ENCODE measurements around the gene DDX18.
"Not testable (repeated sequence)": the region's sequence is repeated elsewhere in the genome, so short reads cannot be mapped to it uniquely, and the experiment has no call there.

Gene DDX18

DNA sequence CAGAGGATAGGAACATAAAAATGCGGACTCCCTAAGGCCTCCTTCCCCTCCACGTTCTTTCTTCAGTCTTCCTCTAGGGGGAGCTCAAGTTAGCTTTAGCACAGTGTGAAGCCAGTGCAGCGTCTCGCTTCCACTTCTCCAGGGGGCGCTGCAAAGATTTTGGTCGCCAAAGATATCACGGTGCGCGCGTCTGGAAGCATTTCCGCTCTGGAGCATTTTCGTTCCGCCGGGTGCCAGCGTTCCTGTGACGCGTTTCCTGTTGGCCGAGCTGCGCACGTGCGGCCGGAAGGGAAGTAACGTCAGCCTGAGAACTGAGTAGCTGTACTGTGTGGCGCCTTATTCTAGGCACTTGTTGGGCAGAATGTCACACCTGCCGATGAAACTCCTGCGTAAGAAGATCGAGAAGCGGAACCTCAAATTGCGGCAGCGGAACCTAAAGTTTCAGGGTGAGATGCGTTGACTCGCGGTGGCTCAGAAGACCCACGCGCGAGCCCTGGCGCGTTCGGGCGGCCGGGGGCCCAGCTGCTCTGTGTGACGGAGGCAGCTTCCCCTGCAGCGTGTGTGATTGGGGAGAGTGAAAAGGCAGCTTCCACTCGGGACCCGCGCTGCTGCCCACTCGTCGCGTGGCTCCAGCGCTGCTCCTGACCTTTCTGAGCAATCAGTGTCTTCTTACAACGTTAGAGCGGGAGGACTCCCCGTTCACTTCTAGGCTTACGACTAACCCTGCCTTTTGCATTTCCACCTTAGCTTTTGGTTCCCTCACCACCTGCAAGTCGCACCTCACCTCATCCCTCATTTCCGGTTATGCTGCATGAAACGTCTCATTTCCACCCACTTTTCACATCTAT lies at the start of gene DDX18:
DDX18 (plus strand) TSS at position 275 of the 848 bp plus-strand sequence; CDS start at position 362, 87 bp downstream.
- peak; percentile 86 to 96 (median 94) for DNase-seq (ENCODE audit: low read depth in 3 of 3)

DNA sequence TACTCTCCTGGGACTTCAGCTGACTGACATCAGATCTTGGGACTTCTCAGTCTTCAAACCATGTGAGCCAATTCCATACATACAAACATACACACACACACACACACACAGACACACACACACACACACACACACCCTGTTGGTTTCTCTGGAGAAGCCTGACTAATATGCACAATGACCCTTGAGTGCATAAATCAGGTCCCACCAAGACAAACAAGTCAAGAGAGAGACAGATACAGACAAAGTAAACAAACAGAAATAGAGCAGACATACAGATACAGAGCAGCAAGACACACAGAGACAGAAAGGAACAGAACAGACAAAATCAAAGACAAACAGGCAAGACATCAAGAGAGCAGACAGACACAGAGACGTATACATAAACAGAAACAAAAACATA lies 43.8 kb upstream of the DDX18 start:
- no peak for DNase-seq (ENCODE audit: low read depth in 3 of 3)

DNA sequence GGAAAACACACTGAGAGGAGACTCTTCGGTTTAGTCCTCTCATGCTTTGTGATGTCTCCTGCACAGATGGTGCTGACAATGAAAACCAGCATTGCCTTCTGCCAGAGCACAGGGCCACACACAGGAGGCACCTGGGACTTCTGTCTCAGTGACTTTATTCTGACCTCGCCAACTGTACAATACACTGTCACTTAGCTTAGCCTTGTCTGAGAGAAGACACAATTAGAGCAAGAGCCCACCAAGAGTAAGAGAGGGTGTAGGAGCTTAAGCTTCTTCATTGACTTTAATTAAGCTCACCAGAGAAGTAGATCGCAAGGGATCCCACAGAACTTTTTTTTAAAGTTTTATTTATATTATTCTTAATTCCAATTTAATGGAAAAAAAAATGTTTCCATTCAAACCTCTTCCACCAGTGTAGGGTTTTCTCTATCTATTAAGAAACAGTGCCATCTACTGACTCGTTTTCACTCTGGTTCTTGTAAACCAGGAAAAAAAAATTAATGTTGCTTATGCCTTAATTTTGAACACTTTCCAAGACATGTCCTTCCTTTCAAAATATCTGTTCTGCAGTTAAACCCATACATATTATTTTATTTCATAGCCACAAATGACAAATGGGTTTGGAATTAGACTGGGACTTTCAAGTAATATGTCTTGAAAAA lies 42.4 kb upstream of the DDX18 start:
- DNase-seq (ENCODE audit: low read depth in 3 of 3) = no peak

DNA sequence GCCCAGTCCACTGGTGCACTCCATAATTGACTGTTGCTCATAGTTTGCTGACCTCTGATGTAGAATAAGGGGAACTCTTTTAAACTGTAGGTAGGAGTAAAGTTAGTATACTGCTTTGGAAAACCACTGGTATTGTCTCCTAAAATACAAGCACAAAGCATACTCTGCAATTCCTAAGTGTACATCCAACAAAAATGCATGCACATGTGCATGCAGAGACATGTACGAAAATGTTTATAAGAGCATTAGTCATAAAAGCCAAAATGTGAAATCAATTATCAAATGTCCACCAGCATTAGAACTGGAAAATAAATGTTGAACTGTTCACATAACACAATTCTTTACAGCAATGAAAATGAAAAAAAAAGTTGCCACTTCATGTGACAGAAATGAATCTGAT lies 39.8 kb upstream of the DDX18 start:
- DNase-seq (ENCODE audit: low read depth in 3 of 3) = no peak

DNA sequence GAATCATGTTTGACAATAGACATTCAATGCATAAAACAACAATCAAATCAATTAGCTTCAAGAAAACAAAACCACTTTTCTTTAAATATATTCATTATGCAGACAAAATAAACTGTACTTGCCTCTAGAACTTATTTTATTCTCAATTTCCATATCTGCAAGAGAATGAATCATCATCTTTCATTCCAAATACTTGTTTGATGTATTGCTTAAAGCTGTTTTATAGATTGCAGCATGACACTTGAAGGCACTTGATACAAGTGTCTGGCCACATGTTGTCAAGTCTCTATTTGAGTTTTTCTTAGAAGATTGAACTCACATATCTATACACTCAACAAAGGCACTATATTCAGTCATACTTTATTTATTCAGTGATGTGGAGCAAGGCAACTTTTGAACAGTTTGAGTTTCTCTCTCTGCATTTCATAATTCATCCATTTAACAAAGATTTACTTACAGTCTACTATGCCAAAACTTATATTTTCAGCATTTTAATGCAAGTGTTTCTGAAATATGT lies 38.7 kb upstream of the DDX18 start:
- DNase-seq (ENCODE audit: low read depth in 3 of 3) = no peak

DNA sequence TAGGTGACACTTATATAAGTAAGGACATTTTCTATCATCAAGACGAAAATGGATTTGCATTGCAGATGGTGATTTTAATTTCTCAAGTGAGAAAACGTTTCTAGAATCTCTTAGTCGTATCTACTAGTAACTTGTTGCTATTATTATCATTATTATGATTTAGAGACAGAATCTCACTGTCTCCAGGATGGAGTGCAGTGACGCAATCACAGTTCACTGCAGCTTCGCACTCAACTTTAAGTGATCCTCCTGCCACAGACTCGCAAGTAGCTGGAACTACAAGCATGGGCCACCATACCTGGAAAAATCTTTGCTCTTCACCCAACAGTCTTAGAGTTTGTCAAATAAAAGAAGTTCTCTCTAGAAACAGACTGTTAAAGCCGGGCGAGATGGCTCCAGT lies 37.6 kb upstream of the DDX18 start:
- DNase-seq (ENCODE audit: low read depth in 3 of 3) = no peak

DNA sequence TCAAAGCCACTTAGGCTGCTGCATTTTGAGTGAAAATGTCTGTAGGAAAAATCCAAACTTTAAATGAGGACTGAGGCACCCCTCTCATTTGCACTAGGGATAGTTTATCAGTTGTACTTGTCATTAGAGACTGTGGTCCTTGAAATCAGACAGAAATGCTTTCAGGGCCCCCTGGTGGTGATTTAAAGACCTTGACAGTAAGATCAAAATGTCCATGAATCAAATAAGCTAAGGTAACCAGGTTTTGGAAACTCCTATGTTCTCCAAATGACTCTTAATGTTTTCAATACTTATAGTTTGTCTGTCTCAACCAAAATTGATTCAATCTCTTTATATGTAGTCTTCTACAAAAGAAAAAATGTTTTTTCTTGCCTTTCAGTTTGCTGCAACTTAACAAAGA lies 28.8 kb upstream of the DDX18 start:
- DNase-seq (ENCODE audit: low read depth in 3 of 3) = no peak

DNA sequence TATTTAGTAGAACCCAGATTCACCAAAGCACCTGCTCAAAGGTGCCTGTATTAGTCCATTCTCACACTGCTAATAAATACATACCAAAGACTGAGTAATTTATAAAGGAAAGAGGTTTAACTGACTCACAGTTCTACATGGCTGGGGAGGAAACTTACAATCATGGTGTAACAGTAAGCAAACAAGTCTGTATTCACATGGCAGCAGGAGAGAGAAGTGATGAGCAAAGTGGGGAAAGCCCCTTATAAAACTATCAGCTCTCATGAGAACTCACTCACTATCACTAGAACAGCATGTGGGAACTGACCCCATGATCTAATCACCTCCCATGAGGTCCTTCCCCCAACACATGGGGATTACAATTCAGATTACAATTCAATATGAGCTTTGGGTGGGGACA lies 28.0 kb upstream of the DDX18 start:
- no peak for DNase-seq (ENCODE audit: low read depth in 3 of 3)

DNA sequence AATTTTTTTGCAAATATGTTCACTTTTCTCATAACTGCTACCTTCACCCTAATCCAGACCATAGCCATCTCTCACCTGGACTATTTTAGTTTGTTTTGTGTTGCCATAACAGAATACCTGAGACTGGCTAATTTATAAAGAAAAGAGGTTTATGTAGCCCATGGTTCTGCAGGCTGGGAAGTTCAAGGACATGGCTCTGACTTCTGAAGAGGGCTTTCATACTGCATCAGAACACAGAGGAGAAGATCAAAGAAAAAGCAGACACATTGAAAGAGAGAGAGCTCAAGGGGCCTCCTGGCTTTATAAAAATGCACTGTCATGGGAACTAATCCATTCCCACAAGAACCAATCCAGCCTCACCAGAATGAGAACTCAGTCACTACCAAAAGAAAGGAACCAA lies 25.0 kb upstream of the DDX18 start:
- no peak for DNase-seq (ENCODE audit: low read depth in 3 of 3)

DNA sequence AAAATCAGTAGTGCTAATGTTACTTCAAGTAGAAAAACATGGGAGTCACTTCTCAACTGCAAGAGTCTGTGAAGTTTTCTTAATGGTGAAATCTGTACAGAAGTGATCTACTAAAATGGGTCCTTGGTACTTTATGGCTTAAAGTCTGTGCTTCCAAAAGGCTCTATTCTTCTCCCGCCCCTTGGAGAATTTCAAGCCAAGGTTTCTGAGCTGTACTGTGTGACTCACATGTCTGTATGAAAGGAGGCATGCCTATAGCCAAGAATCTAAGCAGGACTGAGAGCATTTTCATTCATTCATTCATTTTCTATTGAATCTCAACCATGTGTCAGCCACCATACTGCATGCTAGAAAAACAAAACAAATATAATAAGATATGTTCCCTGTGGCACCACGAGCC lies 19.8 kb upstream of the DDX18 start:
- DNase-seq (ENCODE audit: low read depth in 3 of 3) = no peak

DNA sequence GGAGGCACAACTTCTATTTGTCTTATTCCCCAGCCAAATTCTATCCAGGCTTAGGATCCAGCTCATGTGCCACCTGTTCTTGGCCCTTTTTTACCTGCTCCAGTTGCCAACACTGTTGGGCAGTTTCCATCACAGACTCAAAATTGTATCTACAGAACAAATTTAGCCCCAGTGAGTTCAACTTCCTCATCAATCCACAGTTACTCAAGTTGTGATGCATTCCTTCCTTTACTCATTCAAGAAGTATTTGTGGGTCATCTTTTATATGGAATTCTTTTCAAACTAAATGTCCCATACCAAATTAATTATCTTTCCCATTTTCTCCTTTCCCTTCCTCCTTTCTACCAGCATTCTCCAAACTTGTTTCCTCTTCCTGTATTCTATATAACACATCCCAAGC lies 12.7 kb upstream of the DDX18 start:
- no peak for DNase-seq (ENCODE audit: low read depth in 3 of 3)

DNA sequence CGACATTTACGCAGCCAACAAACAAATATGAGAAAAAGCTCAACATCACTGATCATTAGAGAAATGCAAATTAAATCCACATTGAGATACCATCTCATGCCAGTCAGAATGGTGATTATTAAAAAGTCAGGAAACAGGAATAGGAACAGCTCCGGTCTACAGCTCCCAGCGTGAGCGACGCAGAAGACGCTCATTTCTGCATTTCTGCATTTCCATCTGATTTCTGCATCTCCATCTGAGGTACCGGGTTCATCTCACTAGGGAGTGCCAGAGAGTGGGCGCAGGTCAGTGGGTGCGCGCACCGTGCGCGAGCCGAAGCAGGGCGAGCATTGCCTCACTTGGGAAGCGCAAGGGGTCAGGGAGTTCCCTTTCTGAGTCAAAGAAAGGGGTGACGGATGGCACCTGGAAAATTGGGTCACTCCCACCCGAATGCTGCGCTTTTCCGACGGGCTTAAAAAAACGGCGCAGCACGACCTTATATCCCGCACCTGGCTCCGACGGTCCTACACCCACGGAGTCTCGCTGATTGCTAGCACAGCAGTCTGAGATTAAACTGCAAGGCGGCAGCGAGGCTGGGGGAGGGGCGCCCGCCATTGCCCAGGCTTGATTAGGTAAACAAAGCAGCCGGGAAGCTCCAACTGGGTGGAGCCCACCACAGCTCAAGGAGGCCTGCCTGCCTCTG lies 10.7 kb upstream of the DDX18 start:
- not testable (repeated sequence) for DNase-seq (ENCODE audit: low read depth in 3 of 3)

DNA sequence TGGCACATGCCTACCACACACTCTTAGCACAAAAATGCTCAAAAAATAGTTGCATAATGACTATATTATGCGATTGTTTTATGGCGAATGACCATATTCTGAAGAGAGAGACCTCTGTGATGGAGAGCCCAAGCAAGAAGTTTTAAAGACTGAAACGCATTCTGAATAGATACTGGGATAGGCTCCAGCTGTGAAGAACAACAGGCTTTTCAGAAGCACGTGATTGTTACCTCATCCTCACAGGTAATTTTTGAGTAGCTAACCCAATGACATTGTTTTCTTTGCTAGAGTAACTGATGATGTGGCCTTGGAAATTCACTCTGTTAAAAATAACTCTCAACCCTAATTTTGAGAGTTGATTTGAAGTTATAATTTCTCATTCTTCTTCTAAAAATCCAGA lies 2.0 kb upstream of the DDX18 start:
- DNase-seq (ENCODE audit: low read depth in 3 of 3) = no peak

DNA sequence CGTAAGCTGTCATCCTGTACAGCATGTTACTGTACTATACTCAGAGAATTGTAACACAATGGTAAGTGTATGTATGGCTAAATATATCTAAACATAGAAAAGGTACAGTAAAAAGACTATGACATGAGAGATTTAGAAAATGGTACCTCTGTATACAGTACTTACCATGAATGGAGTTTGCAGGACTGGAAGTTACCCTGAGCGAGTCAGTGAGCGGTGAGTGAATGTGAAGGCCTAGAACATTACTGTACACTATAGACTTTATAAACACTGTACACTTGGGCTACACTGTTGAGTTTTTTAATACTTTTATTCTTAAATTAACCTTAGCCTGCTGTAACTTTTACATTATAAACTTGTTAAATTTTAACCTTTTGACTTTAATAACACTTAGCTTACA lies 1.5 kb downstream of the DDX18 start:
- DNase-seq (ENCODE audit: low read depth in 3 of 3) = no peak

DNA sequence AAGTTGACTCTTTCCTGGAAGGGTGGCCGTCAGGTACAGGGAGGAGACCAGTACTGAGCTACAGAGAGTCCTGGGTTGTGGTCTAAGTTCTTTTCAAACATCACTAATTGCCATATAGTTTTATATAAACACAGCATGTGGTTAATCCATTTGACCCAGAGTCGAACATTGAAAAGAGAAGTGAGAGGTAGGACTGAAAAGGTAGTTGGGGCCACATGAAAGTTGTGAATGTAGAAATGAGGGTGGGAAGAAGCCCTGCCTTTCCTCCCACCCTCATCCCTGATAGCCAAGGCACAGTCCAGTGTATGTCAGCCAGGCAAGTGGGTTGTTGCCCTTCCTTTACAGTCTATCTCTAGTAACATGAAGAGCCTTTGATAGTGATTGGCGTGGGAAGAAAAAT lies 4.4 kb downstream of the DDX18 start:
- no peak for DNase-seq (ENCODE audit: low read depth in 3 of 3)

DNA sequence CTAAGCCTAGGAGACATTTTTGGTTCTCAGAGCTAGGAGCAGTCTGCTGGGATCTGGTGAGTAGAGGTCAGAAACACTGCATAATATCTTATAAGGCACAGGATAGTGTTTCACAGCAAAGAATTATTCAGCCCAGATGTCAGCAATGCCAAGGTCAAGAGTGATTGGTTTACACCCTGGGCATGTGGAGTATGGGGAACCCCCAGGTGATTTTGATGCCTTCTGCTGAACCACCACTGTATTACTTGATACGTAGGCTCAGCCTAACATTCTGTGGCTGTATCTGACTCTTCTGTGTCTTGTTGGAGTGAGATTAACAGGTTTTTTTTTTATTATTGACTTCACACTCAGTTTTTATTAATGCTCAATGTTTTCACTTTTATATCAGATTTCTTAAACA lies 6.0 kb downstream of the DDX18 start:
- DNase-seq (ENCODE audit: low read depth in 3 of 3) = no peak

DNA sequence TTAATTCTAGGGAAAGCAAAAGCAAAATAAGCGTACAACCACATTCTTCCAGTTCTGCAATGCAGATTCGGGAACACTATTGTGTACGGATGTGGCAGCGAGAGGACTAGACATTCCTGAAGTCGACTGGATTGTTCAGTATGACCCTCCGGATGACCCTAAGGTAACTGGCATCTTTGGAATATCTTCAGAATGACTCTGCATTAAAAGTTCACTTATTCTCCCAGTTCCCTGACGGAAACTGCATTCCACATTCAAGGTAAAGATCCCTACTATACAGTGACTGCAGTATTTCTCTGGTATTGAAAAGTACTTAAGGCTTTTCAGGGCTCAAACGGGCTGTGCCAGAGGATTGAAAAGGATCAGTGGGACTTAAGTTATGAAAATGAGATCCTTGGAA lies 10.9 kb downstream of the DDX18 start:
- no peak for DNase-seq (ENCODE audit: low read depth in 3 of 3)

DNA sequence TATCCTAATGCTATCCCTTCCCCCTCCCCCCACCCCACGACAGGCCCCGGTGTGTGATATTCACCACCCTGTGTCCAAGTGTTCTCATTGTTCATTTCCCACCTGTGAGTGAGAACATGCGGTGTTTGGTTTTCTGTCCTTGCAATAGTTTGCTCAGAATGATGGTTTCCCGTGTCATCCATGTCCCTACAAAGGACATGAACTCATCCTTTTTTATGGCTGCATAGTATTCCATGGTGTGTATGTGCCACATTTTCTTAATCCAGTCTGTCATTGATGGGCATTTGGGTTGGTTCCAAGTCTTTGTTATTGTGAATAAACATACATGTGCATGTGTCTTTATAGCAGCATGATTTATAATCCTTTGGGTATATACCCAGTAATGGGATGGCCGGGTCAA lies 13.0 kb downstream of the DDX18 start:
- not testable (repeated sequence) for DNase-seq (ENCODE audit: low read depth in 3 of 3)

DNA sequence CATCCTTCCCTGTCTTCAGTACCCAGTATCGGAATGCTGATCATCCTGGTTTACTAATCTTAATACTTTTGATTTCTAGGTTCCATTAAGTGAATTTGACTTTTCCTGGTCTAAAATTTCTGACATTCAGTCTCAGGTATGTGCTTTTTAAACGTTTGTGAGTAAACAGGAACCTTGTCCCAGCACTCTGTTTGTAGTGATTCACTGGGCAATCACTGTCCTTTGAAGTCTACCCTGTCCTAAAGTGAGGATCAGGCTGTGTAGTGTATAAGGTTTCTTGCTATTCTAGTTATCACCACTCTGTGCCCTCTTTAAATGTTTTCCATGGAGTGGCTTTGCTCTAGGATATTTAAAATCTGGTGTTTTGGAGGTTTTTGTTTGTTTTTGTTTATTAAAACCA lies 14.4 kb downstream of the DDX18 start:
- no peak for DNase-seq (ENCODE audit: low read depth in 3 of 3)

DNA sequence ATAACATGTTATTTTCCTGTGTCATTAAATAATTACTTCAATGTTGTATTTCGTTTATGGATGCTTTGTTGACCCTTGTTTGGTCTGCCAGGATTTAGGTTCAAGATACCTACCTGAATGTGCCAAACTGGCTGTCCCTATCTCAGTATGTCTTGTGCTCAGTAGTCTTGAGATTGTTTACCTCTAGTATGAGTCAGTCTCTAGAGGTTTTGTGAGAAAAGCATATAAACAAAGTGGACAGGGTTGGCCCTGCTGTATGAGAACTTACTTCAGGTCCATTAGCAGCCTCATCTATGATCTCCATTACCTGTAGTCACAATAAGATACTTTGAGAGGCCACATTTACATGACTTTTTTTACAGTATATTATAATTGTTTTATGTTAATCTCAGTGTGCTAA lies 17.8 kb downstream of the DDX18 start:
- no peak for DNase-seq (ENCODE audit: low read depth in 3 of 3)

DNA sequence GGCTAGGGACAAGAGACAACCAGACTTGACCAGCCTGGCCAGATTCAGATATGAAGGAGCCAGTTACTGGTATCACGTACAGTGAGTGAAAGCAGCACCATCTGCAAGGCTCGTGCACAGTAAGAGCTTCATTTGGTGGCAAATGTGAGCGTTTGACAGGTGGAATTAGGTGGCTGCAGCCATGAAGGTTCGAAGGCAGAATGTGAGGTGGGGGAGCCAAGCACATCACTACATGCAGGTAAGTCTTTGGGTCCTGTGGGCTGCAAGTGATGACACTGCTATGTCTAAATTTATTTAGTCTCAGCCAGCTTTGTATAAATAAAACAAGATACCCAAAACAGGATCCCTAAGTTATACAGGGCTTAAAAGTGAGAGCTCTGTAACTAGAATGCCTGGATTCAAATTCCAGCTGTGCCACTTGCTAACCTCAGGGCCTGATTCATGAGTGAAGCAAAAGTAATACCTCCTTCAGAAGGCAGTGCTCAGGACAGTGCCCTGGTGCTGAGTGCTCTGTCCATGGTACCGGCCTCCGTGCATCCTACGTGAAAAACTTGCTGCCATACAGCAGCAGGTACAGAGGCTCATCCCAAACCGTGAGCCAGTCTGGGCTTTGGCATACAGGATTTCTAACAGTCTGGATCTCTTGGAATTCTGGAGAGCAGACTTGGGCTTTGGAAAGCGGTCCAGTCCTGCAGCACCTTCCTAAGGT lies 18.6 kb downstream of the DDX18 start:
- no peak for DNase-seq (ENCODE audit: low read depth in 3 of 3)

DNA sequence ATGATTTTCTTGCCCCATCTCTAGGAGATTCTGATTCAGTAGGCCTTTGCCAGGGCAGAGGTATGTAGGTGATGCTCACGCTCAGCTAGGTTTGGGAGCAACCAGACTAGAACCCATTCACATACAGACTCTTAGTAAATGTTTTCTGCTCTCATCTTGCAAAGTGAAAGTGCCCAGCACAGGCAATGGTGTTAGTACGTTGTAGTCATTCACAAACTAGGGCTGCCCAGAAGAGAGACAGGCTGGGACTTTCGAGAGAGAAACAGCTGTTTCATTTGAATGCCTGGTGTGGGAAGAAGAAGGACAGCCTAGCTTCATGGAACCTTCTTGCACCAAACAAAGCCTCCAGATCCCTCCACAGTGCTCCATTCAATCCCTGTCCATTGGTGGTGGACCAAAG lies 19.4 kb downstream of the DDX18 start:
- DNase-seq (ENCODE audit: low read depth in 3 of 3) = no peak
